ENCODE results near the gene OVOL3. TPM values are rescaled to one million over a fixed set of nuclear protein-coding genes. Genes with fewer than 3 reads are reported as not detected.
"Not testable (repeated sequence)": the region's sequence is repeated elsewhere in the genome, so short reads cannot be mapped to it uniquely, and the experiment has no call there.

Gene OVOL3
- polyA plus RNA-seq: not detected

GRCh38 chr19:36110487-36111199 is at the start of gene OVOL3:
OVOL3 (plus strand) TSS chr19:36111143; CDS start chr19:36111203, 60 bp downstream.
- WGBS, 3 donors: 38 to 92% methylated on average over 1 of the region's 1 CpG; no CpG with 5 or more reads in 1 of the 3 donors
- H3K27ac ChIP-seq (ENCODE audit: low read depth, low read length): no peak within 1 kb of the TSS

GRCh38 chr19:36061367-36061766 is 49.6 kb upstream of the OVOL3 start:
- no peak overlapping the region for H3K27ac ChIP-seq (ENCODE audit: low read depth, low read length)
- WGBS, 3 donors: 94 to 96% (median 95%) methylated on average over 2 of the region's 2 CpGs

- H3K27ac ChIP-seq (ENCODE audit: low read depth, low read length): no peak overlapping the region
- WGBS, 3 donors: 82 to 94% (median 91%) methylated on average over 8 of the region's 8 CpGs
Observed at GRCh38 chr19:36064826-36065225, 46.1 kb upstream of the OVOL3 start.

GRCh38 chr19:36067681-36068080 is 43.3 kb upstream of the OVOL3 start:
- no peak overlapping the region for H3K27ac ChIP-seq (ENCODE audit: low read depth, low read length)
- 90 to 97% (median 94%) methylated on average over 11 of the region's 11 CpGs for WGBS, 3 donors

- WGBS, 3 donors: 96 to 99% (median 97%) methylated on average over 28 to 53 of the region's 57 CpGs
- not testable (repeated sequence) for H3K27ac ChIP-seq (ENCODE audit: low read depth, low read length)
Observed at GRCh38 chr19:36068810-36069499, 42.0 kb upstream of the OVOL3 start.

GRCh38 chr19:36072081-36072480 is 38.9 kb upstream of the OVOL3 start:
- WGBS, 3 donors: 88 to 98% (median 88%) methylated on average over 8 of the region's 8 CpGs
- no peak overlapping the region for H3K27ac ChIP-seq (ENCODE audit: low read depth, low read length)

GRCh38 chr19:36073121-36073876 is 37.6 kb upstream of the OVOL3 start:
- H3K27ac ChIP-seq (ENCODE audit: low read depth, low read length): no peak overlapping the region
- WGBS, 3 donors: 78 to 91% (median 88%) methylated on average over 10 of the region's 10 CpGs

GRCh38 chr19:36079389-36079945 is 31.5 kb upstream of the OVOL3 start:
- WGBS, 3 donors: 95 to 99% (median 96%) methylated on average over 3 of the region's 3 CpGs
- no peak overlapping the region for H3K27ac ChIP-seq (ENCODE audit: low read depth, low read length)

- no peak overlapping the region for H3K27ac ChIP-seq (ENCODE audit: low read depth, low read length)
- 93 to 97% (median 95%) methylated on average over 3 of the region's 3 CpGs for WGBS, 3 donors
Observed at GRCh38 chr19:36081385-36081784, 29.6 kb upstream of the OVOL3 start.

- 89 to 94% (median 93%) methylated on average over 7 of the region's 7 CpGs for WGBS, 3 donors
- no peak overlapping the region for H3K27ac ChIP-seq (ENCODE audit: low read depth, low read length)
Observed at GRCh38 chr19:36081894-36082293, 29.0 kb upstream of the OVOL3 start.

- no peak overlapping the region for H3K27ac ChIP-seq (ENCODE audit: low read depth, low read length)
- 84 to 98% (median 96%) methylated on average over 13 of the region's 13 CpGs for whole genome bisulfite sequencing, 3 donors
Observed at GRCh38 chr19:36082916-36083315, 28.0 kb upstream of the OVOL3 start.

- WGBS, 3 donors: 92 to 96% (median 96%) methylated on average over 12 of the region's 12 CpGs
- no peak overlapping the region for H3K27ac ChIP-seq (ENCODE audit: low read depth, low read length)
Observed at GRCh38 chr19:36084231-36085009, 26.5 kb upstream of the OVOL3 start.

- WGBS, 3 donors: 98 to 99% (median 98%) methylated on average over 8 to 9 of the region's 9 CpGs
- H3K27ac ChIP-seq (ENCODE audit: low read depth, low read length): no peak overlapping the region
Observed at GRCh38 chr19:36086326-36086725, 24.6 kb upstream of the OVOL3 start.

- 95 to 99% (median 96%) methylated on average over 5 of the region's 5 CpGs for WGBS, 3 donors
Observed at GRCh38 chr19:36089847-36090246, 21.1 kb upstream of the OVOL3 start.

GRCh38 chr19:36090910-36091695 is 19.8 kb upstream of the OVOL3 start:
- WGBS, 3 donors: 80 to 92% (median 86%) methylated on average over 13 of the region's 13 CpGs
- H3K27ac ChIP-seq (ENCODE audit: low read depth, low read length): no peak overlapping the region

More at GRCh38 chr19:36089847-36090246, 21.1 kb upstream of the OVOL3 start:
- H3K27ac ChIP-seq (ENCODE audit: low read depth, low read length): no peak overlapping the region

GRCh38 chr19:36092566-36092965 is 18.4 kb upstream of the OVOL3 start:
- WGBS, 3 donors: 92 to 98% (median 98%) methylated on average over 7 of the region's 7 CpGs
- H3K27ac ChIP-seq (ENCODE audit: low read depth, low read length): no peak overlapping the region

- 89 to 90% (median 89%) methylated on average over 5 of the region's 5 CpGs for WGBS, 3 donors
- H3K27ac ChIP-seq (ENCODE audit: low read depth, low read length): no peak overlapping the region
Observed at GRCh38 chr19:36093146-36093662, 17.7 kb upstream of the OVOL3 start.
